CD4-positive, alpha-beta T cell treated with Interleukin-17A for 4 hours (primary cell): Measurements from ENCODE around the gene APOBEC3H.

Experiments used
- DNase-seq: peaks from one replicate; pipeline ENCODE4 v3.0.0-alpha.2; 2020; ENCODE audit warnings: mixed read lengths

Gene APOBEC3H

DNA sequence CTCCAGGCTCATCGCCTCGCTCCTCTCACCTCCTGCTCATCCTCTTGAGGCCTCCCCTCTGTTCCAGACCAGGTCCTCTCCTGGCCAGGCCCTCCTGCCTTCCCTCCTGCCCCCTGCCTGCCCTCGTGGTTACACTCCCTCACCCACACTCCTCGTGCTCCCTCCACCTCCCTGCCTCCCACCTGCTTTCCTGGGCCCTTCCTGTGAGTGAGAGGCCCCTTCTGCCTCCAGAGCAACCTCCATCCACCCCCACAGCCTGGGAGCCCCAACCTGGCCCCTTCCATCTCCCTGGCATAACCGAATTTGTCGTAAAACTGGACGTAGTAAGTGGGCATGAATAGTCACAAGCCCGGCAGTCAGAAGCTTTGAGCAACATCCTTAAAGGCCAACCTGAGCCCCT is 15.4 kb upstream of the APOBEC3H start:
- DNase-seq: no peak

DNA sequence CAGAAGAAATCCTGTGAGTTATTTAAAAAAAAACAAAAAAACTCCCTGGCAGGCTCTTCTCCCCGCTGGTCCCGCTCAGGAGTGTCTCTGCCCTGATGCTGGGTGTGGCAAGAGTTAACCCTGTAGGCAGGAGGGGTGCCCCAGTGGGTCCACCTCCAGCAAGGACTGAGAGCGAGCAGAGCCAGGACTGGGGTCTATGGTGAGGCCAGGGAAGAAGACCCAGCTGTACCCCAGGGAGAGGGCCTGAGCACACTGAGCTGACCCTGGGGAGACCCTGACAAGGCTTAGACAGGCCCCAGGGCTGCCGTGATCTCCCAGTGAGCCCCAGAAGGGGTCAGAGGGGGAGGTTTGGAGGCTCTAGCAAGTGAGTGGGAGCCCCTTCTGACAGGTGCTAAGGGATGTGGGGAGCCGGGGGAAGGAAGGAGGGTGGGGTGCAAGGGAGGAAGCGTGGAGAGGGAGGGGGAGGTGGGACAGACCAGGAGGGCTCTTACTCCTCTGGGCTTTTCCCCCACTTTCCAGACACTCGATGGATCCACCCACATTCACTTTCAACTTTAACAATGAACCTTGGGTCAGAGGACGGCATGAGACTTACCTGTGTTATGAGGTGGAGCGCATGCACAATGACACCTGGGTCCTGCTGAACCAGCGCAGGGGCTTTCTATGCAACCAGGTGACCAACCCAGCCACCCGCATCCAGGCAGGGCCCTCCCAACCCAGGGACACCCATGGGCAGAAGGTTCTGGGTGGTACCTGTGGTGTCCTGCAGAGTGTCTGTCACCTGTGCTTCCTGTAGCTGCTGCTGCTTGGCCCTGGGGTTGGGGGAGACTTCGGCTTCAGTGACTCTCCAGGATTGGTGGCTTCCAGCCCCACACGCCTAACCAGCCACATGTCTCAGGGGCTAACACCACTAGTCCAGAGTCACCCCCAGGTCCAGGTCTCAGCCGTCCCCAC is 13.6 kb upstream of the APOBEC3H start:
- DNase-seq: no peak

DNA sequence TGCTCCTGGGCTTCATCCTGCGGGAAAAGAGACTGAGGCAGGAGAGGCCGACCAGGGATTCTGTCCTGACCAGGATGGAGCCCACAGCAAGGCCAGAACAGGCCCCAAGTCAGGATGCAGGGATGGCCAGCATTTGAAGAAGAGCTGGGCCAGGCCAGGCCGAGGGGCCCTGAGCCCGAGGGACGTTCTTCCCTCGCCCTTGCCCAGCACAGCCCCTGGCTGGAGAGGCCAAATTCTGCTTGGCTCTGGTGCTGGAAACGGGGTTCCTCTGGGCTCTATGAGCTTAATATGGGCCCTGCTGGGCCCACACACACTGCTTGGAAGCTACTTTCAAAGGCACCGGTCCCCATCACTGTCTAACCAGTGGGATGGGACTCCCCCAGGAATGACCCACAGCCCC is 12.4 kb upstream of the APOBEC3H start:
- DNase-seq: no peak

DNA sequence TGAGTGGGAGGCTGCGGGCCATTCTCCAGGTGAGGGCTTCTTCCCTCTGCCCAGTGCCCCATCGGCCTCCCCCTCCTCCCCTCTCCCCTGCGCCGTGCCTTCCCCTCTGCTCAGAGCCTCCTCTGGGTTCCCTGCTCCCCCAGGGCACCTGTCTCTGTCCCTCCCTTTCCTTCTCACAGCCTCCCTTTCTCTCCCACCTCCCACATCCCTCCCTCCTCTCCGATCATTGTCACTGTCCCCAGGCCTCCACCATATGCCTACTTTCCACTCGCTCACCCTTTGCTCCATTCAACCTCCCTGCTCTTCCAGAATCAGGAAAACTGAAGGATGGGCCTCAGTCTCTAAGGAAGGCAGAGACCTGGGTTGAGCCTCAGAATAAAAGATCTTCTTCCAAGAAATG is 9.9 kb upstream of the APOBEC3H start:
- no peak for DNase-seq

DNA sequence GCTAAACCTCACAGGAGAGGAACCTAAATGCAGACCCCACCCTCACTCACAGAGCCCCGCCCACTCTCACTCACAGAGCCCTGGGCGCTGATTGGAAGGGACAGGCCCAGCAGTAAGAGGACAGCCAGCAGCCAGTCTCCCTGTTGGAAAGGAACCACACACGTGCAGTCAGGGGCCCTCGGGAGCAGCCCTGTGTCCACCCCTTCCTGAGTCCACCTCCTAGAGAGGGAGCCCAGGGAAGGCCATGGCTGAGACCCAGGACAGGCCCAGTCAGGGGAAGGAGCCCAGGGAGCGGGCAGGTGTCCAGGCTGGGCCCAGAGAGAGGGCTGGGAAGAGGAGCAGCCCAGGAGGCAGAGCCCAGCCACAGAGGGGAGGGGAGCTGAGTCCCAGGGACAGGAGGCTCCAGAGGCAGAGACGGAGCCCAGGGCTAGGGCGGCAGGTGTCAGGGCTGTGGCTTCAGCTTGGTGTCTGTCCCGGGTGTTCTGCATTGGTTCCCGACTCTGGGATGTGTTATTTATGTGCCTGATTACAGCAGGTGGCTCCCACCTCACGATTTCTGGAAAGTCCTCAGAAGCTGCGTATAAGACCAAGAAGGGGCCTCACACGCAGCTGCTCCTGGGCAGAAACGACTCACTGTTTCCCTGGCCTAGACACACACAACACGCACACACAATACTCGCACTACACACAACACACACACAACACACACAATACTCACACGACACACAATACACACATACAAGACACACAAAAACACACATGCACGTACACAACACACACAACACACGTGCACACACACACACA is 9.0 kb upstream of the APOBEC3H start:
- no peak for DNase-seq

DNA sequence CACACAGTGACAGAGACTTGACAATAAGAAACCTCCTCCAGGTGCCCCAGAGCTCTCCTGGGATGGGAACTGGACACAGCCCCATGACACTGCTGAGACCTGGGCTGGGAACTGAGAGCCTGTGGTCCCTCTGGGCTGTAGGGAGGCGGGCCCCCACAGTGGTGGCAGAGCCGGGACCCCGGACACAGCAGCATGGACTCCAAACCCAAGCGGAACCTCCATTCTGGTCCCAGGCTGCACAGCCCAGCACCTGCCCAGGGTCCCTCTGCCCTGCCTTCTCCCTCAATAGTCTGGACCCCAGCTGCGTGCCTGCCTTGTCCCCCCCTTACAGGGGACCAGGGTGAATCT is 8.4 kb upstream of the APOBEC3H start:
- DNase-seq: no peak

DNA sequence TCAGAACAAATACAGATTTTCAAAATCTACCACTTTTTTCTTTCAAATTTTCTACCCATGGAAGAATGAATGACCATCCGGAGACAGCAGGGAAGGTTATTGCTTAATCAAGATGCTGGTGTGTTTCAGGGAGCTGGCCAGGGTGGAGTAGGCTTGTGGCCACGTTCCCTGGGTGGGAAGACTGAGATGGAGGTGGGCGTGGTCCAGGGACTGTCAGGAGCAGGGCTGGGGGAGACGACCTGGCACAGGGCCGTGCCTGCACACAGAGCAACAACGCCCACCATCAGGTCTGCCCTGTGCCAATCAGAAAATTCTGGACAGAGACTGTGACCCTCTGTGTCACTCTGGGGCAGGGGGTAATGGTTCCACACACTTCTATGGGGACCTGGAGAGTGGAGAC is 7.1 kb upstream of the APOBEC3H start:
- DNase-seq: no peak

DNA sequence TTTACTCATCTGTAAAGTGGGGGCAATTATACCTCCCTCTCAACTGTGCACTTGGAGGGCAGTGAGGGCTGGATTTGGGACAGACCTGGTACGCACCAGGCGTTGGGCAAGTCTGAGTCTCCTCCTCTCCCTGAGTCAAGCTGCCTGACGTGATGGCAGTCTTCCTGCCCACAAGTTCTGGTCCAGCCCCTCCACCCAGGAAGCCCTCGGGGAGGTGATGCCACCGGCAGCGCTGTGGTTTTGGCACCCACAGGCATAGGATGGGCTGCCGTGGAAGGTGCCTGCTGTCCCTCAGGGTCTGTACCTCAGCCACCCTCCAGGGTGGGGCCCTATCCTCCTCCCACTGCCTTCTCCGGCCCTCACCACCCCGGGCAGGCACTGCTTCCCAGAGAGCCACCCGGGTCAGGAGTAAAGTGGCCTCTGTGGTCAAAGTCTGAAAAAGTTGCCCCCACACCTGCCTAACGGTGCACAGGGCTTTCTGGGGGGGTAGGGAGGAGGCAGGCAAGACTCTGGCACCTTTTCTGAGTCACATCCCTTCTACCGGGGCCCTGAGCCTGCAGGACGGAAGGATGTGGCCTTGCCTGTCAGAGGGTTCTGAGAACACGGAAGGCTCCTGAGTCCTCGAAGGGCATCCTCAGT is 6.5 kb upstream of the APOBEC3H start:
- DNase-seq: peak; percentile 89

DNA sequence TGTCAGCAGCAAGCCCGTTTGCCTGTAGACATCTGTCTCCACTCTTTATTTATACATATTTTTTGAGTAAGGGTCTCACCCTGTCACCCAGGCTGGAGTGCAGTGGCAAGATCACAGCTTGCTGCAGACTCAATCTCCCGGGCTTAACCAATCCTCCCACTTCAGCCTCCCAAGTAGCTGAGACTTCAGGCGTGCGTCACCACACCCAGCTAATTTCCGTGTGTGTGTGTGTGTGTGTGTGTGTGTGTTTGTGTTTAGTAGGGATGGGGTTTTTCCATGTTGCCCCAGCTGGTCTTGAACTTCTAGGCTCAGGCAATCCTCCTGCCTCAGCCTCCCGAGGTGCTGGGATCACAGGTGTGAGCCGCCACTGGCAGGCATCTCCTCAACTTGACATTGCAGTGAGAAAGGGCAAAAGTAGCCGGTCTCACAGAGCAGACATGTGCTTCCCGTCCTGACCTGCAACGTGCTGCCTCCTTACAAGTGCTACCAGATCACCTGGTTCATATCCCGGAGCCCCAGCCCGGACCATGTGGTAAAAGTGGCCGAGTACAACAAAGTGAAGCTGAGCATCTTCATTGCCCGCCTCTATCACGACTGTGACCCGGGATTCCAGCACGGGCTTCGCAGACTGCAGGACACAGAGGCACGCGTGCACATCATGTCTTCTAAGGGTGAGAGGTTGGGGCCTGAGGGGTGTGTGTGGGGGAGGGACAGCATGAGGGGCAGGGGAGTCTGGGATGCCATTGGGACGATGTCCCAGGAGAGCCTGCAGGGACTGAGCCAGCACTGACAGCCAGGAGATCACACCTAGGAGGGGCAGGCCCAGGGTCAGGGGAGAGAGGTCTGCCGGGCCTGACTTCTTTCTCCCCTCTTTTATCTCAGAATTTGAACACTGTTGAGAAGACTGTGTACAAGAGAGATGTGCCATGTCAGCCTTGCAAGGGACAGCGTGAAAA is 5.6 kb upstream of the APOBEC3H start:
- no peak for DNase-seq

DNA sequence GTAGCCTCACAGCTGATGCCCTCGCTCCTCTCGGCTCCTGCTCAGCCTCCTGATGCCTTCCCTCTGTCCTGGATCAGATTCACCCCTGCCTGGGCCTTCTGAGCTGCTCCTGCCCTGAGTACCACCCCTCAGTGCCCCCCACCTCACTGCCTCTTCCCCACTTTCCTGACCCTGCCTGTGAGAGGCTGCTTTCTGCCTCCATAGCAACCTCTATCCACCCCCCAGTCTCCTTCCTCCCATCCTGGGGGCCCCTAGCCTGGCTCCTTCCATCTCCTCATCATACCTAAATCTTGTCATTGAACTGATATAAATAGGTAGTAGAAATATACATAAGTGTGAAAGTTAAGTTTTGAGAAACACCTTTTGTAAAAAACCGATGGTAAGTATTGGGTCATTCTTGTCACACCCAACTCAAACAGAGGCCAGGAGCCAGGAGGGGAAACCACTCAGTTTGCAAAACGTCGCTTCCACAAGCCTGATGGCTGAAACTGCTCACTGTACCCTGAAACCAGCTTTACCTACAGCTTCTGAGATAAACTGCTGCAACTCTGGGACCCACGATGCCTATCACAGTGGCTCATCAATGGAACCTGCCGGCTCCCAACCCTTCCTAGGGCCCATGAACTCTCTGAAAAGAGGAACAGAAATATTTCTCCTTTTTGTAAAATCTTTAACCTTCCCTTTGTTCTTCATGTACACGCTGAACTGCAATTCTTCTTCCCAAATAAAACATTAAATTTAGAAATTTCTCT is 4.8 kb upstream of the APOBEC3H start:
- no peak for DNase-seq

DNA sequence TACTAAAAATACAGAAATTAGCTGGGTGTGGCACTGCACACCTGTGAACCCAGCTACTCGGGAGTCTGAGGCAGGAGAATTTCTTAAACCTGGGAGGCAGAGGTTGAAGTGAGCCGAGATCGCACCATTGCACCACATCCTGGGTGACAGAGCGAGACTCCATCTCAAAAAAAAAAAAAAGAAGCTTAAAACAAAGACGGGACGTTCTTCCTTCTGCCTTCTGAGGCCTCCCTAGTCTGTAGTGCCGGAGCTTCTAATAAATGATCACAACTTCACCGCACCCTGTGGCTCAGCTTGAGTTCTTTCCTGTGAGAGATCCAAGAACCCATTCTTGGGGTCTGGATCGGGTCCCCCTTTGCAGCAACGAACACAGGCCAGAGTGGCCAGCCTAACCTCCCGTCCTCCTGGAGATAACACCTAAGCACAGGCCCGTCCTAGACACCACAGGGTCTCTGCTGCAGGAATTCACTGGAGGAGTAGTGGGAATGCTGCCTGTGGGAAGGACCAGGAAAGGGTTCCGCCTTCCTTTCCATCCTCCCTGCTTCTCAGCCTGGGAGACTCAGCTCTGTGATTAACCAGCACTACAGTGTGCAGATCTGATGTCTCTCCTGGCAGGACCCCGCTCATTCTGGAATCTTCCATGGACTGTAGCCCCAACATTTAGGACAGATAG is 2.2 kb upstream of the APOBEC3H start:
- DNase-seq: peak; percentile 57

DNA sequence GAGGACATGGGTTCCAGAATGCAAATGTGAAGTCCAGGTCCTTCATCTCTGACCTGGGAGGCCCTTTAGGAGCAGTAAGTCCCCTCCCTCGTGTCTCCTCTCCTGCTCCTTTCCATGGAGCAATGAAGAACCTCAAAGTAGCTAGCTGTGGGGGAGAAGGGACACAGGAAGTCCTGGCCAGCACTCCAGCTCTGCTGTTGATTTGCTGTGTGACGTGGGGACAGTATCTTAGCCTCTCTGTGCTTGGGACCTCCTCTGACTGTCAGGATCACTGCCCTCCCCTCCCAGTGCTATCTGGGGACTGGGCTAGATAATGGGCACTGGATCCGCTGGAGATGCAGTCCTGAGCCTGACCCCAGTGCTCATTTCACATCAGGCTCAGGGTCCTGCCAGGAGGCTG is 1.1 kb upstream of the APOBEC3H start:
- DNase-seq: no peak

DNA sequence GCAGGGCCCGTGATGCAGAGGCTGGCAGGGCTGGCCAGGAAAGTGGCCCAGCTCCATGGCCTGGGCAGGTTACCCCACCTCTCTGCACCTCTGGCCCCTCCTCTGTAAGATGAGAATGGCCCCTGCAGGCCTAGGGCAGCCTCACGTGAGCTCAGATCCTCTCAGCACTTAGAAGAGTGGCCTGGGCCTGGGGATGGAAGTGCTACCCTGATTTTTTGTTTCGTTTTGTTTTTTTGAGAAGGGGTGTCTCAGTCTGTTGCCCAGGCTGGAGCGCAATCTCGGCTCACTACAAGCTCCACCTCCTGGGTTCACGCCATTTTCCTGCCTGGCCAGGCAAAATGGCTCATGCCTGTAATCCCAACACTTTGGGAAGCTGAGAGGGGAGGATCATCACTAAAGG is 982 bp downstream of the APOBEC3H start:
- no peak for DNase-seq

DNA sequence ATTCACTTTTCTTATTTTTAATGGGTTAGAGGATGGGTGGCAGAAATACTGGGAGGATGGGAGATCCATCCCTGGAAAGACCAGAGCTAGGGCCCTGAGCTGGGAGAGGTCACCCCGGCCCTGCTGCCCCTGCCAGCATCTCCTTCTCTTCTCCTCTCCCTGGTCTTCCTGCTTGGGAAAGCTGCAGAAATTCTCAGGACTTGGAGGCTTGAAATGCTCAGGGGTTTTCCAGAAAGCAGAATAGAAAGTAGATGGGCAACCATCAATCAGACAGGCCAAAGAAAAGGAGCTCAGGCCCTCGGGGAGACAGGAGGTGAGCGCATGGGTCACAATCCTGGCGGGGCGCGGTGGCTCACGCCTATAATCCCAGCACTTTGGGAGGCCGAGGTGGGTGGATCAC is 1.5 kb downstream of the APOBEC3H start:
- DNase-seq: no peak

DNA sequence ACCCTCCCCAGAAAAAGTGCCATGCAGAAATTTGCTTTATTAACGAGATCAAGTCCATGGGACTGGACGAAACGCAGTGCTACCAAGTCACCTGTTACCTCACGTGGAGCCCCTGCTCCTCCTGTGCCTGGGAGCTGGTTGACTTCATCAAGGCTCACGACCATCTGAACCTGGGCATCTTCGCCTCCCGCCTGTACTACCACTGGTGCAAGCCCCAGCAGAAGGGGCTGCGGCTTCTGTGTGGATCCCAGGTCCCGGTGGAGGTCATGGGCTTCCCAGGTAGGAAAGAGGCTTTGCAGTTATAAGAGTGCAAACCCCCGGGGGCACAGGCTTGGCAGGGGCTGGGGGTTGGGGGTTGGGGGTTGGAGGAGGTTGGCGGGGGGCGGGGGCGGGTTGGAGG is 4.2 kb downstream of the APOBEC3H start:
- no peak for DNase-seq

DNA sequence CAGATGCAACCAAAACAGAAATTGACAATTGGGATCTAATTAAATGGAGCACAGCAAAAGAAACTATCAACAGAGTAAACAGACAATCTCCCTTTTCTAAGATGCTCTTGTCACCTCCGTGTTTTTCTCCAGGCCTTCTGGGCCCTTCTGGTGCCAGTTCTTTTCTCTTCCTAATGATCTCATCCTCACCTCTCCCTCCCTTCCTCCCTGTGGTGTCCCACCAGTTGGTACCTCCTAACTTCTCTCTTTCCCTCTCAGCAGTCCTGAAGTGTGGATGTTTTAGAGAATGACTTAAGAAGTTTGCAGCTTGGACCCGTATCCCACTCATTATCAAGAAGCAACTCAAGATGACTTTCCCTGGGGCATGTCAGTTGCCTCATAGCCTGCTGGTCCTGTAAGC is 6.4 kb downstream of the APOBEC3H start:
- no peak for DNase-seq

DNA sequence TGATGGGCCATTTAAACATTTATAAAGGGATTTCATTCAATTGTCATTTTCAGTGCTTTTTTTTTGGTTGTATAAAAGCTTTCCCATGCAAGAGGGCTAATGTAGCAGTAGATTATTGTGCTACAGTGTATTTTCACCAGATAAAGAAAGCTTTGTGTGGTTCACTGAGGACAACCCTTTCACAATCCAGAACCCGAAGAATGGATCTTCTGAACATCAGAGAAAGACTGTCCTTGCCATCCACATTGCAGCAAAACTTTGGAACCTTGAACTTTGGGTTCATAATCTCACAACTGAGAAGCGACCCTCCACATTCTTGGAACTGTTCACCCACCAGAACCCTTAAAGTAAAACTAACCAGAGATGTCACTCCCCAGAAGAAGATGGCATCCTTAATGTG is 9.3 kb downstream of the APOBEC3H start:
- DNase-seq: no peak

DNA sequence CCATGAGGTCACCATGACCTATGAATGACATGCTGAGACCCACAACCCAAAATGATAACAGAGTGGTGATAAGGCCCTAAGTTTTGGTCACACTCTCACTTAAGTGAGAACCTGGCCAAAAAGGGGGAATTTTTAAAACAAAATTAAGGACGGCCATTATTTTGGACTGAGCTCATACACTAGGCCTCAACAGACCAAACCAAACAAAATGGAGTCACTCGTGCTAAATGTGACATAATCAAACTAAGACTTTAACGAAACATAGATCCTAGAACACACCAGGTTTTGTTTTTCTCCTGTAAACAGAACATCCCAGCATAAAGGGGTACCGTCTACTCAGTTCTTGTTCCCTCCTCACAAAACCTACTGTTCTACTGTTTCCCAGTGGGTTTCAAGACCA is 11.4 kb downstream of the APOBEC3H start:
- no peak for DNase-seq

DNA sequence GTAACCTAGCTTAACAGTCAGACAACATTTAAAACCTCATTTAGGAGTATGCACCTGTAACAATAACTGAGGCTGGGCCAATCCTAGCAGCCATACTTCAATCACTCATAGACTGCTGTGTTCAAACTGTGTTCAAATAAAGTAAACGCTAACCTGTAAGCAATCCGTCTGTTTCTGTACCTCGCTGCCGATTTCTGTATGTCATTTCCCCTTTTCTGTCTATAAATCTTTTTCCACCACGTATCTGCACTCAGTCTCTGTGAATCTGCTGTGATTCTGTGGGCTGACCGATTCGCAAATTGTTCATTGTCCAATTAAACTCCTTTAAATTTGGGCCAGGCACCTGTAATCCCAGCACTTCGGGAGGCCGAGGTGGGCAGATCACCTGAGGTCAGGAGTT is 12.3 kb downstream of the APOBEC3H start:
- DNase-seq: no peak

DNA sequence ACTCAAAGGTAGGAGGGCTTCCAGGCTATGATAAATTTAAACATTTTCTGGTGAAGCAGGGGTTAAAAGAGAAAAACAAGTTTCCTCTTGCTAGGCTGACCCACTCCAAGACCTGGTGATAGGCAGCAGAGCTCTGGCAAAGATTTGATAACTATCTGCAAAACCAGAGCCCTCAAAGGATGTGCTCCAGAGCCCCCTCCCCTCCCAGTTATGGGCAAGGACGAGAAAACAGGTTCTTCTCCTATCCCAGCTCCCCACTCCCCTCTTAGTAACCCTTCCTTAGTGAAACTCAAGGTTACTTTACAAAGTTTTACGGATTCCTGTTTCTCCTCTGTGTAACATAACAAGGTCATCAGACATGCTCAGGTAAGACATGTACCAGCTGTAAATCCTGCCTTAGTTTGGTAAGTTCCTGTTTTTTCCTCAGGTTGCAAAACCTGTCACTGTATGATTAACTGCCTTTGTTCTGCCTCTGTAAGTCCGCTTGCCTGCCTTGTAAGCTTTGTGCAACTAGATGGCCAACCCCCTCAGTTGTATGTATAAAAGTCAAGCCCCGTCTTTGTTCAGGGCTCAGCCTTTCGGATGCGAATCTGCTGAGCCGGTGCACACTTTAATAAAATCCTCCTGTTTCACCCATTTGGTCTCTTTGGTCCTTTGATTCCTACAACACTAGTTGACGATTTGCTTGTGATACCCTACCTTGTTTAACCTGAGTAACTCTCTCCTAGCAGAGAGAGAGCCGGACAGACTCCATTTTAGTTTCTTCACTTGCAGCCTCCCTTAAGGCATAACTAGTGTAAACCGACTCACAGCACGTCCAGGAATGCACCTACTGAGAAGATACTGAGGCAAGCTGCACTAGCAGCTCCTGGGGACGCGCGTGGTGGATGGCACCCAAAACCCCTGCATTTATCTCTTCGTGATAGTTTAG is 13.9 kb downstream of the APOBEC3H start:
- DNase-seq: no peak
